HT-29 (cell line): ENCODE results near the gene KRT37. TPM values are rescaled to one million over a fixed set of nuclear protein-coding genes. Genes with fewer than 3 reads are reported as not detected.
A peak's percentile ranks its signal among the peaks of the same experiment; 100 is the strongest.

Experiments used
- small RNA-seq: library from RNA; depleted of rRNA; stranded (forward); fragments of <200 nt; gene quantifications from one replicate; pipeline ENCODE3, GENCODE V24; 2014
- total RNA-seq: library from RNA; depleted of rRNA; stranded (reverse); fragments of >200 nt; shearing (Covaris generic); gene quantifications from 2 replicates; pipeline ENCODE4 v1.2.3, GENCODE V29; 2014; rRNA removed

Gene KRT37
- total RNA-seq, 1 experiment from 2014 or later, result not detected

Small RNAs within 50 kb of the gene (small RNA-seq; reads per million reads assigned to genes)
- 18.8 reads per million, percentile 91 among the genes with 10 or more reads in this experiment for gene RNU2-32P

Other genes with a start within 250 kb of the KRT37 start
- not detected in 2 replicates for gene KRTAP4-2, start 246.4 kb downstream of the KRT37 start, total RNA-seq
- gene KRTAP4-1, start 239.7 kb downstream of the KRT37 start, total RNA-seq, result not detected in 2 replicates
- not detected in 2 replicates for gene KRTAP9-1, start 234.7 kb downstream of the KRT37 start, total RNA-seq
- gene KRTAP9-2, start 197.9 kb downstream of the KRT37 start, total RNA-seq, result not detected in 2 replicates
- gene KRTAP9-3, start 192.1 kb downstream of the KRT37 start, total RNA-seq, result not detected in 2 replicates
- not detected in 2 replicates for gene KRTAP9-8, start 186.6 kb downstream of the KRT37 start, total RNA-seq
- gene KRTAP9-4, start 174.9 kb downstream of the KRT37 start, total RNA-seq, result not detected in 2 replicates
- not detected in 2 replicates for gene KRTAP9-9, start 169.2 kb downstream of the KRT37 start, total RNA-seq
- not detected in 2 replicates for gene KRTAP9-6, start 159.2 kb downstream of the KRT37 start, total RNA-seq
- gene KRTAP9-7, start 148.9 kb downstream of the KRT37 start, total RNA-seq, result not detected in 2 replicates
- gene KRTAP29-1, start 121.7 kb downstream of the KRT37 start, total RNA-seq, result not detected in 2 replicates
- gene KRTAP16-1, start 115.3 kb downstream of the KRT37 start, total RNA-seq, result not detected in 2 replicates
- gene KRTAP17-1, start 108.9 kb downstream of the KRT37 start, total RNA-seq, result not detected in 2 replicates
- gene KRT33A, start 73.8 kb downstream of the KRT37 start, total RNA-seq, result not detected in 2 replicates
- not detected in 2 replicates for gene KRT33B, start 54.8 kb downstream of the KRT37 start, total RNA-seq
- not detected in 2 replicates for gene KRT34, start 42.3 kb downstream of the KRT37 start, total RNA-seq
- not detected in 2 replicates for gene KRT31, start 27.0 kb downstream of the KRT37 start, total RNA-seq
- gene KRT38, start 16.4 kb upstream of the KRT37 start, total RNA-seq, result not detected in 2 replicates
- not detected in 2 replicates for gene KRT32, start 42.8 kb upstream of the KRT37 start, total RNA-seq
- gene KRT35, start 56.6 kb upstream of the KRT37 start, total RNA-seq, result not detected in 2 replicates
- gene KRT36, start 65.3 kb upstream of the KRT37 start, total RNA-seq, result not detected in 2 replicates
- 35.5 and 45.8 TPM in 2 replicates for gene KRT13, start 81.0 kb upstream of the KRT37 start, total RNA-seq
- gene KRT15, start 94.3 kb upstream of the KRT37 start, total RNA-seq, result 14.1 and 15.9 TPM in 2 replicates
- 2,402 and 2,405 TPM in 2 replicates for gene KRT19, start 103.7 kb upstream of the KRT37 start, total RNA-seq
- gene KRT9, start 147.5 kb upstream of the KRT37 start, total RNA-seq, result not detected in 2 replicates
- gene KRT14, start 162.3 kb upstream of the KRT37 start, total RNA-seq, result not detected in 2 replicates
- gene KRT16, start 188.2 kb upstream of the KRT37 start, total RNA-seq, result 0.38 and 2.1 TPM in 2 replicates
- gene KRT17, start 200.0 kb upstream of the KRT37 start, total RNA-seq, result 286 and 297 TPM in 2 replicates